DOHH2 (cell line): ENCODE data around the gene RAMP1.

Experiments
- CTCF ChIP-seq: fragments of 200-600 bp; sonication (generic); IDR thresholded peaks from one replicate; pipeline ENCODE4 v1.5.1; 2014; ENCODE audit warnings: antibody characterized with exemption, mild to moderate bottlenecking, low read depth, low read length; ENCODE audit not compliant: poor library complexity, severe bottlenecking
- EZH2phosphoT487 ChIP-seq: fragments of 200-600 bp; sonication (generic); IDR thresholded peaks from 2 replicates; pipeline ENCODE4 v1.6.1; 2017; ENCODE audit warnings: borderline replicate concordance, mild to moderate bottlenecking, antibody characterized with exemption, low read length, moderate library complexity, mixed read lengths

DNA sequence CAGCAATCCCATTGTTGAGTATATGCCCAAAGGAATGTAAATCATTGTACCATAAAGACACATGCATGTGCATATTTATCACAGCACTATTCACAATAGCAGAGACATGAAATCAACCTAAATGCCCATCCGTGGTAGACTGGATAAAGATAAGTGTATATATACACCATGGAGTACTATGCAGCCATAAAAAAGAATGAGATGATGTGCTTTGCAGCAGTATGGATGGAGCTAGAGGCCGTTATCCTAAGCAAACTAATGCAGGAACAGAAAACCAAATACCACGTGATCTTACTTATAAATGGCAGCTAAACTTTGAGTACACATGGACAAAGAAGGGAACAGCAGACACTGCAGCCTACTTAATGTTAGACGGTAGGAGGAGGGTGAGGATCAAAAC lies 18.4 kb upstream of the RAMP1 start:
- TF ChIP-seq CTCF (no peak), EZH2phosphoT487 (no peak)
